ENCODE measurements around the gene ADAM19.

Gene ADAM19

GRCh38 chr5:157540124-157540523 is 35.5 kb downstream of the ADAM19 start:
- H3K4me2 ChIP-seq (ENCODE audit: low read depth, low read length, poor library complexity, severe bottlenecking) = no peak overlapping the region
- no peak overlapping the region for H2AFZ ChIP-seq (ENCODE audit: low read length)
- H3K27me3 ChIP-seq (ENCODE audit: insufficient read depth, low read length, poor library complexity, severe bottlenecking) = no peaks in the 10 kb centered on the region
- no peaks in the 10 kb centered on the region for H3K36me3 ChIP-seq (ENCODE audit: insufficient read depth, low read length)
- H3F3A ChIP-seq (ENCODE audit: low read depth) = no peaks in the 10 kb centered on the region
- no peak overlapping the region for H3K9ac ChIP-seq (ENCODE audit: low read depth, low read length, poor library complexity, severe bottlenecking)
- no peaks in the 10 kb centered on the region for H3K9me3 ChIP-seq (ENCODE audit: insufficient read depth, low read depth, low read length)
- H3K9me2 ChIP-seq (replicated peaks; ENCODE audit: low read depth, low read length) = no peaks in the 10 kb centered on the region
- H3K79me2 ChIP-seq (ENCODE audit: insufficient read depth, low read length) = no peaks in the 10 kb centered on the region
- no peak overlapping the region for H3K4me3 ChIP-seq (ENCODE audit: low read length, poor library complexity, severe bottlenecking)
- TF ChIP-seq EZH2phosphoT487 (IDR thresholded peaks at IDR 0.05; ENCODE audit: borderline replicate concordance) = no peak
- no peak for TF ChIP-seq CTCF (conservative IDR thresholded peaks at IDR 0.05; ENCODE audit: low read length)
- H4K20me1 ChIP-seq (ENCODE audit: insufficient read depth, low read length, poor library complexity, severe bottlenecking) = no peaks in the 10 kb centered on the region
- H3K4me1 ChIP-seq (ENCODE audit: insufficient read depth, low read length, poor library complexity, severe bottlenecking) = peaks cover 13% of the 10 kb centered on the region

- no peaks in the 10 kb centered on the region for H3K9me2 ChIP-seq (replicated peaks; ENCODE audit: low read depth, low read length)
- H3K4me3 ChIP-seq (ENCODE audit: low read length, poor library complexity, severe bottlenecking) = no peak overlapping the region
- H3K36me3 ChIP-seq (ENCODE audit: insufficient read depth, low read length) = no peaks in the 10 kb centered on the region
- H3K4me2 ChIP-seq (ENCODE audit: low read depth, low read length, poor library complexity, severe bottlenecking) = no peak overlapping the region
- H3K9ac ChIP-seq (ENCODE audit: low read depth, low read length, poor library complexity, severe bottlenecking) = no peak overlapping the region
- H3K9me3 ChIP-seq (ENCODE audit: insufficient read depth, low read depth, low read length) = no peaks in the 10 kb centered on the region
- peaks cover 13% of the 10 kb centered on the region for H3K4me1 ChIP-seq (ENCODE audit: insufficient read depth, low read length, poor library complexity, severe bottlenecking)
- H3K79me2 ChIP-seq (ENCODE audit: insufficient read depth, low read length) = no peaks in the 10 kb centered on the region
- TF ChIP-seq EZH2phosphoT487 (IDR thresholded peaks at IDR 0.05; ENCODE audit: borderline replicate concordance) (no peak), CTCF (conservative IDR thresholded peaks at IDR 0.05; ENCODE audit: low read length) (no peak)
- H2AFZ ChIP-seq (ENCODE audit: low read length) = no peak overlapping the region
- no peaks in the 10 kb centered on the region for H3K27me3 ChIP-seq (ENCODE audit: insufficient read depth, low read length, poor library complexity, severe bottlenecking)
- no peaks in the 10 kb centered on the region for H4K20me1 ChIP-seq (ENCODE audit: insufficient read depth, low read length, poor library complexity, severe bottlenecking)
- H3F3A ChIP-seq (ENCODE audit: low read depth) = no peaks in the 10 kb centered on the region
Measured at GRCh38 chr5:157539503-157540022, 36.0 kb downstream of the ADAM19 start.

GRCh38 chr5:157538311-157538710 is 37.3 kb downstream of the ADAM19 start:
- no peak for TF ChIP-seq EZH2phosphoT487 (IDR thresholded peaks at IDR 0.05; ENCODE audit: borderline replicate concordance)
- no peak for TF ChIP-seq CTCF (conservative IDR thresholded peaks at IDR 0.05; ENCODE audit: low read length)
- Histone ChIP-seq H3F3A (ENCODE audit: low read depth) (no peaks in the 10 kb centered on the region), H3K9me2 (replicated peaks; ENCODE audit: low read depth, low read length) (no peaks in the 10 kb centered on the region), H3K36me3 (ENCODE audit: insufficient read depth, low read length) (no peaks in the 10 kb centered on the region), H3K9me3 (ENCODE audit: insufficient read depth, low read depth, low read length) (no peaks in the 10 kb centered on the region), H3K79me2 (ENCODE audit: insufficient read depth, low read length) (no peaks in the 10 kb centered on the region), H3K4me2 (ENCODE audit: low read depth, low read length, poor library complexity, severe bottlenecking) (no peak overlapping the region), H2AFZ (ENCODE audit: low read length) (no peak overlapping the region), H3K4me1 (ENCODE audit: insufficient read depth, low read length, poor library complexity, severe bottlenecking) (peaks cover 13% of the 10 kb centered on the region), H3K4me3 (ENCODE audit: low read length, poor library complexity, severe bottlenecking) (no peak overlapping the region), H3K27me3 (ENCODE audit: insufficient read depth, low read length, poor library complexity, severe bottlenecking) (no peaks in the 10 kb centered on the region), H4K20me1 (ENCODE audit: insufficient read depth, low read length, poor library complexity, severe bottlenecking) (no peaks in the 10 kb centered on the region), H3K9ac (ENCODE audit: low read depth, low read length, poor library complexity, severe bottlenecking) (no peak overlapping the region)

Data from Loucy (cell line).